ENCODE measurements around the gene PPIL4.

DNA sequence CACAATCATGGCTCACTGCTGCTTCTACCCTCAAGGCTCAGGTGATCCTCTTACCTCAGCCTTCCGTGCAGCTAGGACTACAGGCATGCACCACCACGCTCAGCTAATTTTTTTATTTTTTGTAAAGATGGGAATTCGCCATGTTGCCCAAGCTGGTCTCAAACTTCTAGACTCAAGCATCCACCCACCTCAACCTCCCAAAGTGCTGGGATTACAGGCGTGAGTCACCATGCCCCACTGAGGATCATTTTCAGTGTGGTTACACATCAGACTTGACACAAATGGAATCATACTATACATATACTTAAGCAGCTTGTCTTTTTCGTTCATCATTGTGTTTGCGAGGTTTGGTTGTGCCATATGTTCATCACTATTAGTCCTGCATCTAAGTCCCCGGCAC is 87.6 kb downstream of the PPIL4 start:
- TF ChIP-seq ETV6 (CRISPR knock-in tag; IDR thresholded peaks at IDR 0.05) = no peak
- TF ChIP-seq, protein P1, sequence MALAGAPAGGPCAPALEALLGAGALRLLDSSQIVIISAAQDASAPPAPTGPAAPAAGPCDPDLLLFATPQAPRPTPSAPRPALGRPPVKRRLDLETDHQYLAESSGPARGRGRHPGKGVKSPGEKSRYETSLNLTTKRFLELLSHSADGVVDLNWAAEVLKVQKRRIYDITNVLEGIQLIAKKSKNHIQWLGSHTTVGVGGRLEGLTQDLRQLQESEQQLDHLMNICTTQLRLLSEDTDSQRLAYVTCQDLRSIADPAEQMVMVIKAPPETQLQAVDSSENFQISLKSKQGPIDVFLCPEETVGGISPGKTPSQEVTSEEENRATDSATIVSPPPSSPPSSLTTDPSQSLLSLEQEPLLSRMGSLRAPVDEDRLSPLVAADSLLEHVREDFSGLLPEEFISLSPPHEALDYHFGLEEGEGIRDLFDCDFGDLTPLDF (CRISPR knock-in tag; IDR thresholded peaks at IDR 0.05) = no peak

Data from WTC11 (cell line).